Measurements from ENCODE around the gene CTU2.
A peak's percentile ranks its signal among the peaks of the same experiment; 100 is the strongest.

CTU2 gene

DNA sequence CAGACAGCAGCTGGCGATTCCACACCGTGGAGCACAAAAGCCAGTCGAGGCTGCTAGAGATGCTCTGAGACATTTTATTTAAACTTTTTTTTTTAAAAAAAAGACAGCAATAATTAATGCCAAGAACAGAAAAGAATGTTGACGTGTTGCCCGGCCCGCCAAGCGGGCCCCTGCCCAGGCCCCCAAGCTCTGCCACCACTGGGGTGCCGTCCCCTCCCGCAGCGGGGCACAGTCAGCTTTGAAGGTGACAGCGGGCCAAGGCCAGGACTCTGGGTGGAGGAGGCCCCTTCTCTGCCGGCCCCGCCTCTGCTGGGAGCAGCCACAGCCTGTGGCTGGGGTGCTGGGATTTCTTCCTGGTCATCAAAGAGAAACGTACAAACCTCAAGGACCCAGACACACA, 9.9 kb upstream of the CTU2 start:
- no peak for DNase-seq
- no peaks in the 10 kb centered on the region for H3K36me3 Mint-ChIP-seq (ENCODE audit: low read depth)
- H3K27ac Mint-ChIP-seq: no peak overlapping the region
- H3K4me1 Mint-ChIP-seq: no peaks in the 10 kb centered on the region
- H3K27me3 Mint-ChIP-seq (ENCODE audit: low read depth, poor library complexity): peaks cover 7% of the 10 kb centered on the region
- TF ChIP-seq, protein P1, sequence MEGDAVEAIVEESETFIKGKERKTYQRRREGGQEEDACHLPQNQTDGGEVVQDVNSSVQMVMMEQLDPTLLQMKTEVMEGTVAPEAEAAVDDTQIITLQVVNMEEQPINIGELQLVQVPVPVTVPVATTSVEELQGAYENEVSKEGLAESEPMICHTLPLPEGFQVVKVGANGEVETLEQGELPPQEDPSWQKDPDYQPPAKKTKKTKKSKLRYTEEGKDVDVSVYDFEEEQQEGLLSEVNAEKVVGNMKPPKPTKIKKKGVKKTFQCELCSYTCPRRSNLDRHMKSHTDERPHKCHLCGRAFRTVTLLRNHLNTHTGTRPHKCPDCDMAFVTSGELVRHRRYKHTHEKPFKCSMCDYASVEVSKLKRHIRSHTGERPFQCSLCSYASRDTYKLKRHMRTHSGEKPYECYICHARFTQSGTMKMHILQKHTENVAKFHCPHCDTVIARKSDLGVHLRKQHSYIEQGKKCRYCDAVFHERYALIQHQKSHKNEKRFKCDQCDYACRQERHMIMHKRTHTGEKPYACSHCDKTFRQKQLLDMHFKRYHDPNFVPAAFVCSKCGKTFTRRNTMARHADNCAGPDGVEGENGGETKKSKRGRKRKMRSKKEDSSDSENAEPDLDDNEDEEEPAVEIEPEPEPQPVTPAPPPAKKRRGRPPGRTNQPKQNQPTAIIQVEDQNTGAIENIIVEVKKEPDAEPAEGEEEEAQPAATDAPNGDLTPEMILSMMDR (IDR thresholded peaks at IDR 0.05): no peak
- no peak overlapping the region for H3K4me3 Mint-ChIP-seq
- H3K9me3 Mint-ChIP-seq: no peaks in the 10 kb centered on the region

DNA sequence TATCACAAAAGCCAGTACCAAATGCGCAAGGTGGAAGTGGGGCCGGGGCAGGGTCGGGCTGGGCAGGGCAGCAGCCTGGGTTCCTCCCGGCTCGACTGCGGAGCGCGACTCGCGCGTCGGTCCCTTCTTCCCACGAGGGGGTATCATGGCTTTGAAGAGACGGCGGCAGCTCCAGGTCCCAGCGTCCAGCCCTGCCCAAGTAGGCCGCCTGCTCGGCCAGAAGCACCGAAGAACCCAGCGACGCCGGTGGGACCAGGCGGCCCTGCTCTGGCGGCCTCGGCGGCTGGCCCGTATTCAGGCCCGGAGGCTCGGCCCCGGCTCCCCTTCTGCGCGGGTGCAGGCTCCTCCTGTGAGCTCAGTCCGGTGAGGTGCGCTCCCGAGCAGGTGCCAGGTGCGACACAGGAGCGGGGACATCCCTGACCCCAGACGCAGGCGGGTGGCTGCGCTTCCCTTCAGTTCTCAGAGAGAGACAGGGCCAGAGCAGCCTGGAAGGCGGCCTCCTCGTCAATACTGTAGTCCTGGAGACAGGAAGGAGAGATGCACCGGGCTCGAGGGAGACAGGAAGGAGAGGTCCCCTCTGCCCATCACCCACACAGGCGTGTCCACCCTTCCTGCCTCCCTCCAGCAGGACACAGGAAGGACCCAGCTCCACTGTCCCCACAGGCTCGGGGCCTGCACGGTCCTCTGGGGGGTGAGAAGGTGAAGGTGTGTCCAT, 9.0 kb upstream of the CTU2 start:
- Mint-ChIP-seq H3K27ac (no peak overlapping the region), H3K4me1 (no peaks in the 10 kb centered on the region), H3K27me3 (ENCODE audit: low read depth, poor library complexity) (peaks cover 7% of the 10 kb centered on the region), H3K9me3 (no peaks in the 10 kb centered on the region), H3K4me3 (no peak overlapping the region), H3K36me3 (ENCODE audit: low read depth) (no peaks in the 10 kb centered on the region)
- TF ChIP-seq, protein P1 (IDR thresholded peaks at IDR 0.05): no peak
- no peak for DNase-seq

GRCh38 chr16:88697831-88698615, 8.3 kb upstream of the CTU2 start:
- no peaks in the 10 kb centered on the region for H3K36me3 Mint-ChIP-seq (ENCODE audit: low read depth)
- H3K27me3 Mint-ChIP-seq (ENCODE audit: low read depth, poor library complexity): peaks cover 3% of the 10 kb centered on the region
- DNase-seq: no peak
- H3K4me3 Mint-ChIP-seq: no peak overlapping the region
- TF ChIP-seq, protein P1 (IDR thresholded peaks at IDR 0.05): peak; percentile 23
- H3K27ac Mint-ChIP-seq: no peak overlapping the region
- H3K4me1 Mint-ChIP-seq: no peaks in the 10 kb centered on the region
- H3K9me3 Mint-ChIP-seq: no peaks in the 10 kb centered on the region

DNA sequence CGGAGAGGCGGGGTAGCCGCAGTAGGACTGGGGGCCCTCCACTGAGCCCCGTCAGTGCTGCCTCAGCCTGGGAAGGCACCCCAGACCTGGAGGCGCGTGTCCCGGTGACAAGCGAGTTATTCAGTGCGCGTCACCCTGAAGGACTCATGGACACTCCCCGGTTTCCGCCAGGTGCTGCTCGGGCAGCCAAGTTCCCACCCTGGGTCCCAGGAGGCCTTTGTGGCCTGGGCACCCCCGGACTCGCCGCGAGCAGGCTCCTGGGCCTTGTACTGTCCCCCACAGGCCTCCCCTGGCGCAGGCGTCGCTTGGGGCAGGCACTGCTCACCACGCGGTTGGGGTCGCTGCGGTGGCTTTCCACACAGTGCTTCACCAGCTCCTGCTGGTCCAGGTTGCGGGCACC, 7.7 kb upstream of the CTU2 start:
- H3K4me3 Mint-ChIP-seq: no peak overlapping the region
- DNase-seq: no peak
- TF ChIP-seq, protein P1 (IDR thresholded peaks at IDR 0.05): no peak
- H3K4me1 Mint-ChIP-seq: no peaks in the 10 kb centered on the region
- H3K36me3 Mint-ChIP-seq (ENCODE audit: low read depth): no peaks in the 10 kb centered on the region
- H3K27ac Mint-ChIP-seq: no peak overlapping the region
- H3K9me3 Mint-ChIP-seq: no peaks in the 10 kb centered on the region
- peaks cover 3% of the 10 kb centered on the region for H3K27me3 Mint-ChIP-seq (ENCODE audit: low read depth, poor library complexity)

- H3K4me3 Mint-ChIP-seq: no peak overlapping the region
- no peak for DNase-seq
- H3K27me3 Mint-ChIP-seq (ENCODE audit: low read depth, poor library complexity): peaks cover under 1% of the 10 kb centered on the region
Measured at GRCh38 chr16:88699180-88699579, 7.1 kb upstream of the CTU2 start.

More at GRCh38 chr16:88699180-88699579, 7.1 kb upstream of the CTU2 start:
- Mint-ChIP-seq H3K27ac (no peak overlapping the region), H3K36me3 (ENCODE audit: low read depth) (no peaks in the 10 kb centered on the region), H3K4me1 (peaks cover 4% of the 10 kb centered on the region), H3K9me3 (no peaks in the 10 kb centered on the region)
- TF ChIP-seq, protein P1 (IDR thresholded peaks at IDR 0.05): no peak
